A673 (cell line): ENCODE data around the gene ADARB2. TPM values are rescaled to one million over a fixed set of nuclear protein-coding genes. Genes with fewer than 3 reads are reported as not detected.

Source experiments
- BruUV-seq: library from RNA; stranded (reverse); fragments of 400-500 nt; replicated peaks from 2 replicates; lab custom pipeline; 2021; lab: Mats Ljungman, UMichigan
- CTCF ChIA-PET: fragments of 300-600 bp; sonication (Branson Sonifier 250); formaldehyde crosslinking; loops from one replicate; lab custom pipeline; 2022; ENCODE audit warnings: antibody characterized with exemption; lab: Charles Lee
- POLR2A ChIA-PET: fragments of 300-600 bp; sonication (Branson Sonifier 250); formaldehyde crosslinking; loops from one replicate; lab custom pipeline; 2022; ENCODE audit warnings: antibody characterized with exemption; ENCODE audit not compliant: low non-redundant PET; lab: Charles Lee
- DNase-seq: peaks from one replicate; pipeline ENCODE4 v3.0.0-alpha.2; 2015; ENCODE audit warnings: low spot score
- H3K27ac ChIP-seq: fragments of 200-600 bp; sonication (generic); 2 replicates; pipeline ENCODE4 v1.5.1; 2016; ENCODE audit warnings: mixed run types, low read depth, mild to moderate bottlenecking, mixed read lengths, antibody characterized with exemption, low read length; ENCODE audit not compliant: poor library complexity, severe bottlenecking
- H3K27me3 ChIP-seq: fragments of 200-600 bp; sonication (generic); replicated peaks from 2 replicates; pipeline ENCODE4 v1.6.1; 2017; ENCODE audit warnings: mixed run types, low read depth, mild to moderate bottlenecking, mixed read lengths, antibody characterized with exemption, low read length; ENCODE audit not compliant: insufficient read depth, poor library complexity
- H3K36me3 ChIP-seq: fragments of 200-600 bp; sonication (generic); 2 replicates; pipeline ENCODE4 v1.6.1; 2016; ENCODE audit warnings: mixed run types, mild to moderate bottlenecking, mixed read lengths, antibody characterized with exemption, low read length; ENCODE audit not compliant: insufficient read depth, poor library complexity, severe bottlenecking
- H3K4me1 ChIP-seq: fragments of 200-600 bp; sonication (generic); 2 replicates; pipeline ENCODE4 v1.6.1; 2017; ENCODE audit warnings: mixed run types, mild to moderate bottlenecking, mixed read lengths, antibody characterized with exemption, low read length; ENCODE audit not compliant: insufficient read depth, poor library complexity, severe bottlenecking
- H3K4me3 ChIP-seq: fragments of 200-600 bp; sonication (generic); 2 replicates; pipeline ENCODE4 v1.5.1; 2016; ENCODE audit warnings: low read depth, mixed run types, mild to moderate bottlenecking, mixed read lengths, low read length; ENCODE audit not compliant: poor library complexity, severe bottlenecking
- H3K9me3 ChIP-seq: fragments of 200-600 bp; sonication (generic); 2 replicates; pipeline ENCODE4 v1.6.1; 2016; ENCODE audit warnings: mixed run types, low read depth, mild to moderate bottlenecking, mixed read lengths, antibody characterized with exemption, low read length; ENCODE audit not compliant: poor library complexity, severe bottlenecking
- CTCF ChIP-seq: fragments of 300-800, 200-600 bp; sonication (generic); conservative IDR thresholded peaks from 2 replicates; pipeline ENCODE4 v1.5.1; 2017; ENCODE audit warnings: low read depth, mild to moderate bottlenecking, antibody characterized with exemption, low read length, moderate library complexity, mixed read lengths
- EZH2 ChIP-seq: fragments of 200-600 bp; sonication (generic); IDR thresholded peaks from 2 replicates; pipeline ENCODE4 v1.6.1; 2017; ENCODE audit warnings: borderline replicate concordance, low read depth, mild to moderate bottlenecking, mixed read lengths, antibody characterized with exemption, low read length; ENCODE audit not compliant: poor library complexity, severe bottlenecking
- intact Hi-C: fragments of 100-400 bp; cut with micrococcal nuclease; formaldehyde crosslinking; loops from one replicate; pipeline ENCODE4 v1.10.0; 2022; ENCODE audit not compliant: unreplicated experiment
- total RNA-seq: library from RNA; stranded (reverse); gene quantifications from 2 replicates; pipeline ENCODE4 v1.2.3, GENCODE V29; 2021

ADARB2 gene
- total RNA-seq, 1 experiment from 2014 or later = not detected

DNA sequence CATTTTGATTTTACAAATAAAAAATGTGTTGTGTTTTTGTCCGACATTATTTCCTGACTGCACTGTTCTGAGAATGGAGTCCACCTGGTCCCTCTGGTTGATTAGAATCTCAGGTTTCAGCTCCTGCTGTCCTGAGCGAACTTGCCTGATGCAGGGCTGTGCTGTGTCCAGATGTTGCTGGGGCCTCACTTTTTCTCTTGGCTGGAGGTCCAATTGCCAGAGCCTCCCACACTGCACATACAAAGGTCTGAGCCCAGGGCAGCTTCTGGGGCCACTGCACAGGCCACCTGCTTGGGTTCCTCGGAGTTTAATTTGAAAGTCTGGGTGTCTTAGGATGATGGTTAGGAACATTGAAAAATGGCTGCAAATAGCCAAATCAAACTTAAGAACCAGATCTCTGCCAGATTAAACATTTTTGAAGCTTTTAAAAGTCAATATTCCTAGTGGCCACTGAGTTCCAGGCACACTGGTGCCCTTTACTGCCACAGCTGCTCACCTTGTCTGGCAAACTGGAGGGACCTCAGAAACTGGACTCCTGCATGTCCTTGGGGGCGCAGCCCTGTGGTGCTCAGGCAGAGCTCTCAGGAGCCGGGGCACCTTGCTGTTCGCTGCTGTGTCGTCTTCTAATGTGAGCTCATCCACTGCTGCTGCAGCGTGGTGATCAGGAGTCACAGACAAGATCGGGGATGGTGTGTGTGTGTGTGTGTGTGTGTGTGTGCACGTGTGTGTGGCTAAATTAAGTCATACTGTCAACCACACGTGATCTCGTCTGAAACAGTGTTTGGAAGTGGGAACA is 606.1 kb downstream of the ADARB2 start:
- H3K4me3 ChIP-seq = no peak overlapping the region
- intact Hi-C loops = no loop called here
- H3K27ac ChIP-seq = no peak overlapping the region
- ChIA-PET CTCF (no interaction called here), POLR2A (no interaction called here)
- no TSS peak for BruUV-seq
- TF ChIP-seq CTCF (no peak), EZH2 (no peak)
- peaks cover 17% of the 10 kb centered on the region for H3K36me3 ChIP-seq
- H3K4me1 ChIP-seq = no peaks in the 10 kb centered on the region
- no peaks in the 10 kb centered on the region for H3K9me3 ChIP-seq
- H3K27me3 ChIP-seq = no peaks in the 10 kb centered on the region
- no peak for DNase-seq

- Histone ChIP-seq H3K36me3 (peaks cover 17% of the 10 kb centered on the region), H3K4me1 (no peaks in the 10 kb centered on the region), H3K9me3 (no peaks in the 10 kb centered on the region), H3K27ac (no peak overlapping the region), H3K4me3 (no peak overlapping the region), H3K27me3 (no peaks in the 10 kb centered on the region)
- POLR2A ChIA-PET = no interaction called here
- no TSS peak for BruUV-seq
- intact Hi-C loops = no loop called here
- TF ChIP-seq CTCF (no peak), EZH2 (no peak)
- CTCF ChIA-PET = no interaction called here
- DNase-seq = no peak
These were observed 607.1 kb downstream of the ADARB2 start for GRCh38 chr10:1130226-1130625.

GRCh38 chr10:1128649-1129048 is 608.7 kb downstream of the ADARB2 start:
- no TSS peak for BruUV-seq
- POLR2A ChIA-PET = no interaction called here
- Histone ChIP-seq H3K27me3 (no peaks in the 10 kb centered on the region), H3K4me1 (no peaks in the 10 kb centered on the region), H3K9me3 (no peaks in the 10 kb centered on the region), H3K36me3 (peaks cover 17% of the 10 kb centered on the region), H3K27ac (no peak overlapping the region), H3K4me3 (no peak overlapping the region)
- TF ChIP-seq CTCF (no peak), EZH2 (no peak)
- intact Hi-C loops = no loop called here
- DNase-seq = no peak
- CTCF ChIA-PET = no interaction called here
